GM10248 (cell line): ENCODE data around the gene THBS3.

Source experiments
- CTCF ChIA-PET: fragments of 300-600 bp; sonication (Branson Sonifier 250); formaldehyde crosslinking; extraction: SDS; loops from one replicate; lab custom pipeline; 2021; ENCODE audit warnings: antibody characterized with exemption; lab: Yijun Ruan, JAX
- POLR2A ChIA-PET: fragments of 350-650 bp; sonication (Branson Sonifier 250); formaldehyde crosslinking; extraction: SDS; loops from one replicate; lab custom pipeline; 2020; ENCODE audit warnings: antibody characterized with exemption; lab: Yijun Ruan, JAX
- DNase-seq: peaks from one replicate; pipeline ENCODE4 v3.0.0; 2012; ENCODE audit errors: extremely low spot score
- TF ChIP-seq, protein P1 (sequence below): IDR thresholded peaks from 2 replicates; pipeline ENCODE4 v1.5.1; 2012; ENCODE audit warnings: mild to moderate bottlenecking, low read depth; ENCODE audit errors: extremely low read depth, missing control alignments, control extremely low read depth

The THBS3 gene

DNA sequence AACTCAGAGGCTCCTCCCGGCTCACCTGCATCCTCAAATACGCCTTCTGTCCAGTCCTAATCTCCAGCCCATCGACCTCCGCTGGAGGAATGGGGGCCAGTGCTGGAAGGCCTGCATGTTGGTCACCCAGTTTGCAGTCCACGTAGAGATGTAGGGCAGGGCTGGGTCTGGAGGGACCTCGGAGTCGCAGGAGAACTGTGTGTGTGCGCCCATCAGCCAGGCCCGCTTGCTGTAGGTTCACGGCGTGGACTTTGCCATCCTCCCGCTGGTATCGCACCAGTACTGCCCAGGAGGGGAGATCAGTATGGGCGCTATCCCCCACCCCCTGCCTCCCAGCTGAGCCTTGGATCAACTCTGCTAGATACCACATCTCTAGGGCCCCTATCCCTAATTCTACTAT, 2.7 kb downstream of the THBS3 start:
- no peak for DNase-seq
- CTCF ChIA-PET, result interaction anchor here (3.5 to 9.1 kb wide), 3 partner anchors 8 to 21 kb away, joined by 28 to 88 read pairs (median 76); no protein-coding TSS in a partner anchor
- TF ChIP-seq, protein P1, sequence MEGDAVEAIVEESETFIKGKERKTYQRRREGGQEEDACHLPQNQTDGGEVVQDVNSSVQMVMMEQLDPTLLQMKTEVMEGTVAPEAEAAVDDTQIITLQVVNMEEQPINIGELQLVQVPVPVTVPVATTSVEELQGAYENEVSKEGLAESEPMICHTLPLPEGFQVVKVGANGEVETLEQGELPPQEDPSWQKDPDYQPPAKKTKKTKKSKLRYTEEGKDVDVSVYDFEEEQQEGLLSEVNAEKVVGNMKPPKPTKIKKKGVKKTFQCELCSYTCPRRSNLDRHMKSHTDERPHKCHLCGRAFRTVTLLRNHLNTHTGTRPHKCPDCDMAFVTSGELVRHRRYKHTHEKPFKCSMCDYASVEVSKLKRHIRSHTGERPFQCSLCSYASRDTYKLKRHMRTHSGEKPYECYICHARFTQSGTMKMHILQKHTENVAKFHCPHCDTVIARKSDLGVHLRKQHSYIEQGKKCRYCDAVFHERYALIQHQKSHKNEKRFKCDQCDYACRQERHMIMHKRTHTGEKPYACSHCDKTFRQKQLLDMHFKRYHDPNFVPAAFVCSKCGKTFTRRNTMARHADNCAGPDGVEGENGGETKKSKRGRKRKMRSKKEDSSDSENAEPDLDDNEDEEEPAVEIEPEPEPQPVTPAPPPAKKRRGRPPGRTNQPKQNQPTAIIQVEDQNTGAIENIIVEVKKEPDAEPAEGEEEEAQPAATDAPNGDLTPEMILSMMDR, result no peak
- POLR2A ChIA-PET, result no interaction called here

DNA sequence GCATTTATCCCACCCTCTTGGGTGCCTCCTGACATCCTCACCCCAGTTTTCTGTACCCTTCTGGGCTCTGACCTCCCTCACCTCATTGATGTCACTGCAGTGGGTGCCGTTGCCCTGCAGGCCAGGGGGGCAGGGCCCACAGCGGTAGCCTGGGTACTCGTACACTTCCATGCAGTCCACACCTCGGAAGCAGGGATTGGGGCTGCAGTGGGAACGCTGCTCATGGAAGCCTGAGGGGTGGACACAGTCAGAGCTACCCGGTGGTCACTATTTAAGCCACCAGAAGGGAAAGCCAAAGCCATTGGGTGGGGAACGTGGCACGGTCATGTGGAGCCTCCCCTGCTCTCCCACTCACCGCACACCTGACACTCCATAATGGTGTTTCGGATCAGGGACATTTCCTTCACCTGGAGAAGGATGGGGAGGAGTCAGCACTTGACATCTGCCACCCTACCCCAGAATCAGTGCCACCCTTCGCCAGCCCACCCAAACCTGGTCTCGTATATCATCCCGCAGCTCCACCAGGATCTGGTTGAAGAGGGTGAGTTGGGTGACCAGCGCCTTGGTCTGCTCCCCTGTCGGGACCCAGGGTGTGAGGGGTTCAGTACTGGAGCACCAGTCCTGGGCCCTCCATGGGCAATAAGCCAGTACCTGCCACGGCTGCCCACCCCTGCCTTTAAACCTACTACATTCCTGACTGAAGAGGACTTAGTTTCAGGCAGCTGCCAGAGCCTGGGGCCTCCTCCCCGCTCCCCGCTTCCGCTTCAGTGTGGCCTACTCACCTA, 4.8 kb downstream of the THBS3 start:
- DNase-seq, result no peak
- ChIA-PET POLR2A (no interaction called here), CTCF (interaction anchor here (0.7 to 9.1 kb wide), 8 partner anchors 10 to 112 kb away, joined by 3 to 88 read pairs (median 6); partner anchors contain the start of gene KRTCAP2)
- TF ChIP-seq, protein P1, result no peak

DNA sequence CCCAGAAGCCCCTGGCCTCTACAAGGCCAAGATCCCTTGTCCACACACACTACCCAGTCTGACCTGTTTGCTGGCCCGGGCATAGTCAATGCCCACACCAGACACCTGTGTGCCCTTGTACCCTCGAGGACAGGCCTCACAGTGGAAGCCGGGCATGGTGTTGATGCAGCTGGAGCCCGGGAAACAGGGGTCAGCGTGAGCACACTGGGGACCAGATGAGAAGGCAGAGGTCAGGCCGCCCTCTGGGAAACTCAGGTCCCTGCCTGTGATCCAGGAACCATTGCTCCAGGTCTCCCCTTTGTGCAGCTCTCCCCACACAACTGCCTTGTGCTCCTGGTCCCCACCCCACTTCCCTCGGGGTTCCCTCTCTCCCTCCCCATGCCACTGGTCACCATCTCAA, 5.5 kb downstream of the THBS3 start:
- POLR2A ChIA-PET, result no interaction called here
- TF ChIP-seq, protein P1, result no peak
- no peak for DNase-seq
- CTCF ChIA-PET, result interaction anchor here (1.1 to 9.1 kb wide), 4 partner anchors 9 to 48 kb away, joined by 3 to 88 read pairs (median 43); partner anchors contain the start of gene KRTCAP2

DNA sequence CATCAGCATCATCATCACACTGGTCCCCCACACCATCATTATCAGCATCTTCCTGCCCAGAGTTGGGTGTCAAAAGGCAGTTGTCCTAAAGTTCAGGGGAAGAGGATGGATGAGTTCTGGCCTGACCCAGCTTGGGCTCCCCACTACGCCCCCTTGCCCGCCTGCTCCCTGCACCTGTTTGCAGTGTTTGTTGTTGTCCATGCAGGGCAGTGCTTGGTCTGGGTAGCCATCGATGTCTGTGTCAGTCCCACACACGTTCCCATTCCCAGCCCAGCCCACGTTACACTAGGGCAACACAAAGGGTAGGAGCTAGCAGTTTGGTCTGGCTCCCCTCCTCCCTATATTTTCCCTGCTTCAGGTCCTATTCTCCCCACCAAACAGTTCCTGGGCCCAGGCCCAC, 6.8 kb downstream of the THBS3 start:
- POLR2A ChIA-PET, result no interaction called here
- no peak for DNase-seq
- CTCF ChIA-PET, result interaction anchor here (1.1 to 8.1 kb wide), 3 partner anchors 25 to 50 kb away, joined by 5 to 88 read pairs (median 10); partner anchors contain the start of gene KRTCAP2
- TF ChIP-seq, protein P1, result no peak

DNA sequence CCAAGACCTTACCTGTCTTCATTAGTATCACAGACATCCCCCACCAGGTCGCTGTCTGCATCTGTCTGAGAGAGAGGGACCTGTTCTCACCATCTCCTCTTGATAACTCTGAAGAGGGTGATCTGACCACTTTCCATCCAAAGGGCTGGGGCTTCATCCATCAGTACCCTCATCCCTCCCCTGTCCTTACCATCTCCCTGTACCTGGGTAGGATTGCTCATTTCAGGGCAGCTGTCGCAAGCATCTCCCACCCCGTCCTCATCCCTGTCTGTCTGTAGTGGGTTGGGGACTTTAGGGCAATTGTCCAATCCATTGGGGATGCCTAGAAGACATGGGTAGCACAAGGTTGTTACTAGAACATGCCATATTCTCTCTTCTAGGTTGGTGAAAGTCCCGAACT, 7.9 kb downstream of the THBS3 start:
- CTCF ChIA-PET, result interaction anchor here (1.0 kb wide), 1 partner anchor 8 kb away, joined by 3 read pairs; the partner anchor contains the start of genes MTX1 and THBS3

DNA sequence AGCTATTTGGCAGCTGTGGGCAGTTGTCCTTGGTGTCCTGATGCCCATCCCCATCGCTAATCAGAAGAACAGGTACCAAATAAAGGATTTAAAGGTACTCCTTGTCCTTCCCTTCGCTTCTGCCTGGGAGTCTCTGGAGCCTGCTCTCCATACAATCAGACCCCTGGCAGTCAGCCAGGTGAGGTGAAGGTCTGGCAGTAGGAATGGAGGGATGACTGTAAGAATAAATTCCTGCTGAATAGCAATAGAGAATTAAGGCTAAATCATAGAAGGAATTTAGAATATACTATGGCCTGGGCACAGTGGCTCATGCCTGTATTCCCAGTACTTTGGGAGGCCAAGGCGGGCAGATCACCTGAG, 9.2 kb downstream of the THBS3 start:
- TF ChIP-seq, protein P1, result no peak
- ChIA-PET CTCF (interaction anchor here (1.0 to 3.3 kb wide), 3 partner anchors 8 to 53 kb away, joined by 3 to 28 read pairs (median 4); partner anchors contain the start of genes MTX1 and THBS3), POLR2A (no interaction called here)
- no peak for DNase-seq

More for the DNA sequence above, 7.9 kb downstream of the THBS3 start:
- POLR2A ChIA-PET, result no interaction called here
- TF ChIP-seq, protein P1, result no peak
- DNase-seq, result no peak
